ENCODE results near the gene ASTN2.

ASTN2 gene

GRCh38 chr9:117156144-117156688, 258.6 kb downstream of the ASTN2 start:
- no peak for DNase-seq

- no peak for DNase-seq
These were observed 261.8 kb downstream of the ASTN2 start for GRCh38 chr9:117153021-117153420.

GRCh38 chr9:117151716-117152115, 263.1 kb downstream of the ASTN2 start:
- DNase-seq = no peak

- DNase-seq = no peak
These were observed 264.9 kb downstream of the ASTN2 start for GRCh38 chr9:117149996-117150395.

- DNase-seq = no peak
These were observed 268.9 kb downstream of the ASTN2 start for GRCh38 chr9:117145811-117146490.

GRCh38 chr9:117145081-117145480, 269.8 kb downstream of the ASTN2 start:
- no peak for DNase-seq

- no peak for DNase-seq
These were observed 276.6 kb downstream of the ASTN2 start for GRCh38 chr9:117138231-117138630.

GRCh38 chr9:117136461-117136860, 278.4 kb downstream of the ASTN2 start:
- DNase-seq = no peak

GRCh38 chr9:117135501-117136098, 279.3 kb downstream of the ASTN2 start:
- no peak for DNase-seq

GRCh38 chr9:117134826-117135500, 279.9 kb downstream of the ASTN2 start:
- no peak for DNase-seq

- no peak for DNase-seq
These were observed 288.0 kb downstream of the ASTN2 start for GRCh38 chr9:117126871-117127270.

GRCh38 chr9:117125531-117125930, 289.3 kb downstream of the ASTN2 start:
- DNase-seq = no peak

- no peak for DNase-seq
These were observed 291.1 kb downstream of the ASTN2 start for GRCh38 chr9:117123729-117124128.

GRCh38 chr9:117122953-117123352, 291.9 kb downstream of the ASTN2 start:
- no peak for DNase-seq

GRCh38 chr9:117122102-117122501, 292.8 kb downstream of the ASTN2 start:
- no peak for DNase-seq

GRCh38 chr9:117121316-117121715, 293.5 kb downstream of the ASTN2 start:
- DNase-seq = no peak

GRCh38 chr9:117120061-117120460, 294.8 kb downstream of the ASTN2 start:
- no peak for DNase-seq

- DNase-seq = no peak
These were observed 298.8 kb downstream of the ASTN2 start for GRCh38 chr9:117116084-117116483.

- no peak for DNase-seq
These were observed 300.1 kb downstream of the ASTN2 start for GRCh38 chr9:117114768-117115167.

- no peak for DNase-seq
These were observed 310.0 kb downstream of the ASTN2 start for GRCh38 chr9:117104716-117105495.

- DNase-seq = no peak
These were observed 310.7 kb downstream of the ASTN2 start for GRCh38 chr9:117104206-117104605.

- DNase-seq = no peak
These were observed 311.3 kb downstream of the ASTN2 start for GRCh38 chr9:117103438-117104110.

- no peak for DNase-seq
These were observed 313.8 kb downstream of the ASTN2 start for GRCh38 chr9:117101008-117101407.

Measured in left hindlimb (tissue), 1 donor.